Measurements from ENCODE around the gene ISG20. TPM values are rescaled to one million over a fixed set of nuclear protein-coding genes. Genes with fewer than 3 reads are reported as not detected.

ISG20 gene
- total RNA-seq, 2 experiments from 2014 or later, result 24.9 to 28.9 TPM

- ChIA-PET POLR2A (interaction anchor here (0.7 to 1.0 kb wide), 2 partner anchors 10 to 182 kb away, joined by 4 read pairs; partner anchors contain the start of genes MRPL46 and MRPS11), CTCF (interaction anchor here (1.7 to 1.8 kb wide), 2 partner anchors 9 to 24 kb away, joined by 4 to 7 read pairs; no protein-coding TSS in a partner anchor)
Observed at GRCh38 chr15:88648357-88649214, 9.8 kb downstream of the ISG20 start.

- ChIA-PET POLR2A (interaction anchor here (1.0 kb wide), 1 partner anchor 14 kb away, joined by 3 read pairs; no protein-coding TSS in a partner anchor), CTCF (interaction anchor here (1.8 kb wide), 1 partner anchor 25 kb away, joined by 7 read pairs; no protein-coding TSS in a partner anchor)
Observed at GRCh38 chr15:88649286-88649733, 10.5 kb downstream of the ISG20 start.

DNA sequence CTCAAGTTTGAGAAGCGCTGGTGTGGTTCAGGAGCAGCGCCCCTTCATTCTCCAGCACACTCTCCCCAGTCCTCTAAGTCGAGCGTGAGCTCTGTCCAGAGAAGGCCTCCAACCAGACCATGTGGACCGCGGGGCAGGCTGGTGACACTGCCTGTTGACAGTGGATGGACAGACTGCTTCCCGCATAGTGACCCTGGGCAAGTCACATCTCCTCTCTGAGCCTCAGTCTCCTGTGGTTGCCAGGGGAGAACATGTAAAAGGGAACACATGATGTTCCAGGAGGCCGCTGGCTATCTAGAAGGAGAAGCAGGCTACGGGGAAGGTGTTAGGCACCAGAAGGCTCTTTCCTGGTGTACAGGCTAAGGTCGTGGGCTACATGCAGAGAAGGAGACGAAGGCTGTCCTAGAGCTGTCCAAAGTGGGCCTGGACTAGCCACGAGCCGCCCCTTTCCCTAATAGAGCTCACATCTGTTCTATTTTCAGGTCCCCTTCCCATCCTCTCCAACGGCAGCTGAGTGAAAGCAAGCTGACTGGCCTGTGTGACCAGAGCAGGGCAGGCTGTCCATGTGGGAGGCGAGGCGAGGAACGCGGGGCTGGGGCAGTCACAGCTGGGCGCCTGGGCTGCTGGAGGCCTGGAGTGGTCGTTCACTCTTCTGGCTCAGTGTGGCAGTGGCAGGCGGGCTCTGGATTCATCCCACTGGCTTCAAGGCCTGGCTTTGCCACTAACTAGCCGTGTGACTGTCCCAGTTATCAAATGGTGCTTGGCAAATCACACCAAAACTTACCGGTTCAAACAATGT lies 11.1 kb downstream of the ISG20 start:
- ChIA-PET POLR2A (interaction anchor here (1.0 kb wide), 1 partner anchor 15 kb away, joined by 3 read pairs; no protein-coding TSS in a partner anchor), CTCF (interaction anchor here (1.8 kb wide), 1 partner anchor 26 kb away, joined by 7 read pairs; no protein-coding TSS in a partner anchor)

GRCh38 chr15:88650556-88650955 lies 11.7 kb downstream of the ISG20 start:
- CTCF ChIA-PET, result interaction anchor here (1.8 kb wide), 1 partner anchor 26 kb away, joined by 7 read pairs; no protein-coding TSS in a partner anchor
- POLR2A ChIA-PET, result interaction anchor here (1.0 kb wide), 1 partner anchor 15 kb away, joined by 3 read pairs; no protein-coding TSS in a partner anchor

- ChIA-PET POLR2A (no interaction called here), CTCF (interaction anchor here (0.9 kb wide), 1 partner anchor 13 kb away, joined by 3 read pairs; the partner anchor contains the start of gene ISG20)
Observed at GRCh38 chr15:88651136-88651732, 12.4 kb downstream of the ISG20 start.

- ChIA-PET POLR2A (no interaction called here), CTCF (interaction anchor here (0.9 to 3.2 kb wide), 2 partner anchors 14 to 28 kb away, joined by 3 to 10 read pairs; partner anchors contain the start of gene ISG20)
Observed at GRCh38 chr15:88651971-88652370, 13.2 kb downstream of the ISG20 start.

- POLR2A ChIA-PET, result no interaction called here
- CTCF ChIA-PET, result interaction anchor here (0.6 to 3.2 kb wide), 2 partner anchors 14 to 28 kb away, joined by 3 to 10 read pairs; no protein-coding TSS in a partner anchor
Observed at GRCh38 chr15:88652456-88653199, 13.8 kb downstream of the ISG20 start.

DNA sequence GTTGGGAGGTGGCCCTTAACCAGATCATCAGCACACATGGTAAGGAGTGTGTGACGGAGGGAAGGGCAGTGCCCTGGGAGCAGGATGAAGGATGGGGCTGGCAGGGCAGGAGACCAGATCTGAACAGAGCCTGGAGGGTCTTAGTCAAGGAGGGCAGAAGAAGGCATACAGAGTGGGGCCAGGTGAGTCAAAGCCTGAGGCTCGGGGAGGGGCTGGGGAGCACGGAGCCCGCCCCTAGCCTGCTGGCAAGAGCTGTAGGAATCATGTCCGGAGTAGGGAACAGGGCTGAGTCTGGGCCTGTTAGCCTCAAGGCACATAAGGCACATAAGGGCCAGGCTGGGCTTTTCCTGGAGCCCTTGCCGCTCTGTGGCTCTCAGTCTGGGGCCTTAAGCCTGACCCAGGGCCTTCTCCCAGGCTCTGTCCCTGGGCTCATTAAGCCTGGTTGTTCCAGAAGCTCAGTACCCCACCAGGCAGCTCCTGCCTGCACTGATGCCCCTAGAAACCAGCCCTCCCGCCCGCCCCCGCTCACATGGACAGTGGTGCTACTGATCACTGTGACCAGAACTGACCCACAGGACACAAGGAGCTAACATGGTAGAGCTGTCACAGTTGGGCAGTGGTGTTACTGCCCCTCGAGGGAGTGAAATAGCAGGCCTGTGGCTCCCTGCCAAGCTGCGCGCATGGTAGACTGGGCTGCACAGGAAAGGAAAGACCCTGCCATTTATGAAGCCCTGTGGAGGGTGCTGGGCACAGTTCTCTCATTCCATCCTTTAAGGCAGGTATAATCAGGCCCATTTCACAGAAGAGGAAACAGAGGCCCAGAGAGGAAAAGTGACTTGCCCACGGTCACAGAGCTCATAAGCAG lies 14.6 kb downstream of the ISG20 start:
- ChIA-PET CTCF (interaction anchor here (2.1 to 3.2 kb wide), 2 partner anchors 10 to 29 kb away, joined by 7 to 10 read pairs; no protein-coding TSS in a partner anchor), POLR2A (no interaction called here)

DNA sequence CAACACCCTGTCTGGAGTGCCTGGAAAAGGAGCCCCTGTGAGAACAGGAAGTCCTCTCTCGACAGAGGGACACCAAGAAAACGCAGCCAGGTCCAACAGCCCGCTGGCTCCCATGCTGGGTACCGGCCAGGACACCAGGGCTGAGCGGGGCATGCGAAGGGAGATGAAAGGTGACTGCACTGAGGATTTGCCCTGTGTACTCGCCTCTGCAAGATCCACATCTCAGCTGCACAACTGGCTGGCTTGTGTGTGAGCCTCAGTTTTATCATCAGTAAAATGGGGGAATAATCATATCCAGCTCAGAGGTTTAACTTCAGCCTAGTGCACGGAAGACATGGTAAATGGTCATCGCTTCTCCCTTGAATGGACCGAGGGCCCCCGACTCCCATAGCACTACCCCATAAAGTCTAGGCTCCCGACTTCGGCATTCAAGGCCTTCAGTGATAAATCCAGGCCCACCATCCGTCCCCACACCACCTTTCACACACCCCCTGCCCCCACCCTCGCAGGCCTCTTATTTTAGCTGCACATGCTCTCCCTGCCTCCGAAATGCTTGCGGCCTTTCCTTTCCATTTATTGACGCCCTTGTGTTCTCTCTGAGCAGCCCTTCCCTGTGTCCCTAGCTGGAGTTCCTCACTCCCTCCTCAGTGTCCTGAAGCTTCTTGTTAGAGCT lies 15.8 kb downstream of the ISG20 start:
- POLR2A ChIA-PET, result no interaction called here
- CTCF ChIA-PET, result interaction anchor here (1.2 to 3.2 kb wide), 4 partner anchors 9 to 30 kb away, joined by 3 to 10 read pairs (median 5); partner anchors contain the start of gene ISG20

GRCh38 chr15:88655103-88655553 lies 16.3 kb downstream of the ISG20 start:
- ChIA-PET CTCF (interaction anchor here (1.2 to 2.1 kb wide), 3 partner anchors 9 to 31 kb away, joined by 3 to 7 read pairs (median 3); partner anchors contain the start of gene ISG20), POLR2A (no interaction called here)

DNA sequence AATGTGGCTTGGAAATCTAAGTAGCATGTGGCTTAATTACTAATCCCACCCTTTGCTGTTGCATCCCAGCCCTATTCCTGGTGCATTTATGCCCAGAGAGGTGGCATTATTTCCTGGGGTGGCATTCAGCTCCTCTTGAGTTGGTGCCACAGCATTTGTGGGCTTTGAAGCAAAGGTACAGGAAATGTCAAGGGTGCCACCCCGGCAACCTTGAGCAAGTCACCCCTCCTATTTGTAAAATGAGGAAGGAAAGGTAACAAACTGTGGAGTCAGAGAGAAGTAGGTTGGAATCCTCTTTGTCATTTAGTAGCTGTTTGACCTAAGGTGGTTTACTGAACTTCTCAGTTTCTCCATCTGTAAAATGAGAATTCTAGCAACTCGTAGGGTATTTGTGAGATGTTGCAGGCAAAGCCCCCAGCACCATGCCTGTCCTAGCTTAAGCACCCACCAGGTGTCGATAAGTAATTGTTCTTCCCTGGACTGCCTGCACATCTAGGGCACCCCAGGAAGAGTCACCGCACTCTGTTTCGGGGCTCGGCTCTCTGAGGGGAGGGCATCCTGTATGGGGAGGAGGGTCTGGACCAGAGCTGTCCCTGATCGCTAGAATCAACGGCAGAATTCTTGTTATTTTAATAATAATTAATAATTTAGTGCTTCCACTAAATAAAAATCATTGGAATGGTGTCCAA lies 17.1 kb downstream of the ISG20 start:
- POLR2A ChIA-PET, result interaction anchor here (1.5 kb wide), 1 partner anchor 17 kb away, joined by 5 read pairs; the partner anchor contains the start of gene ISG20
- CTCF ChIA-PET, result interaction anchor here (1.2 kb wide), 2 partner anchors 17 to 31 kb away, joined by 3 read pairs; partner anchors contain the start of gene ISG20

DNA sequence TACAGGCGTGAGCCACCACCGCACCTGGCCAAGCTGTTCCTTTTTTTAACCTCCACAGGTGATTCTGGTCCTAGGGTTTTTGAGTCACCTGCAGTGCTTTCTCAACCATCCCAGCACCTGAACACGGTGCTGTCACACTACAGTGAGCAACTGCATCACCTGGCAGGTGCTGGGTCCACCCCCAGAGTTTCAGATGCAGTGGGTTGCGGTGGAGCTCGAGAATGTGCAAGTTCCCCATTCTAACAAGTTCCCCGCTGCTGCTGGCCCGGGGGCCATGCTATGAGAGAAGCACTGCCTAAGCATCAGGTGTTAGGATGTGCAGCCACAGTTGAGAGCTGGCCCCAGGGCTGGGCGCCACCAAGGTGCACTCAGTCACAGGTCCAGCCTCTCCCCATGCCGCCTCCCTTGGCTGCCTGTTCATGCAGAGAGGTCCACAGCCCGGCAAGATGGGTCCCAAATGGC lies 18.0 kb downstream of the ISG20 start:
- ChIA-PET CTCF (interaction anchor here (1.1 to 1.6 kb wide), 2 partner anchors 9 to 514 kb away, joined by 4 read pairs; no protein-coding TSS in a partner anchor), POLR2A (interaction anchor here (1.5 kb wide), 1 partner anchor 18 kb away, joined by 5 read pairs; the partner anchor contains the start of gene ISG20)

- ChIA-PET CTCF (interaction anchor here (0.8 to 1.6 kb wide), 4 partner anchors 9 to 514 kb away, joined by 3 to 4 read pairs (median 4); partner anchors contain the start of genes MRPL46 and MRPS11), POLR2A (interaction anchor here (1.5 kb wide), 1 partner anchor 19 kb away, joined by 5 read pairs; the partner anchor contains the start of gene ISG20)
Observed at GRCh38 chr15:88657326-88658069, 18.7 kb downstream of the ISG20 start.

- CTCF ChIA-PET, result interaction anchor here (0.8 to 1.6 kb wide), 4 partner anchors 10 to 191 kb away, joined by 3 to 4 read pairs (median 3); partner anchors contain the start of genes MRPL46 and MRPS11
- POLR2A ChIA-PET, result no interaction called here
Observed at GRCh38 chr15:88658070-88658965, 19.5 kb downstream of the ISG20 start.

Measured in activated CD8-positive, alpha-beta memory T cell treated with anti-CD3 and anti-CD28 coated beads for 36 hours (primary cell).